Right atrium auricular region (tissue), 2 donors: ENCODE measurements around the gene FXYD1. TPM values are rescaled to one million over a fixed set of nuclear protein-coding genes. Genes with fewer than 3 reads are reported as not detected.

Experiments used
- DNase-seq: peaks from one replicate; pipeline ENCODE4 v3.0.0-alpha.2; 2019; ENCODE audit warnings: low spot score
- H3K27ac ChIP-seq, 2 donors: fragments of 200-600 bp; sonication (generic); 1 replicate in 1 of 2; 2 replicates in 1 of 2; pipeline ENCODE4 v1.5.1; 2016 to 2019
- H3K27me3 ChIP-seq, 2 donors: fragments of 200-600 bp; sonication (generic); one replicate each; pipeline versions ENCODE4 v1.5.1 to v1.6.0; 2017 to 2019
- H3K36me3 ChIP-seq: fragments of 200-600 bp; sonication (generic); one replicate; pipeline ENCODE4 v1.5.1; 2016
- H3K4me1 ChIP-seq, 2 donors: fragments of 200-600 bp; sonication (generic); one replicate each; pipeline versions ENCODE4 v1.5.1 to v1.6.0; 2017 to 2019
- H3K4me3 ChIP-seq, 2 donors: fragments of 200-600 bp; sonication (generic); 1 replicate in 1 of 2; 2 replicates in 1 of 2; pipeline ENCODE4 v1.5.1; 2017 to 2019; ENCODE audit warnings: mild to moderate bottlenecking in 1 of 2, moderate library complexity in 1 of 2
- H3K9me3 ChIP-seq, 2 donors: fragments of 200-600 bp; sonication (generic); one replicate each; pipeline ENCODE4 v1.5.1; 2019
- CTCF ChIP-seq, 2 donors: fragments of 200-600 bp; sonication (generic); IDR thresholded peaks; one replicate each; pipeline ENCODE4 v1.5.1; 2019; ENCODE audit warnings: antibody characterized with exemption in 2 of 2
- total RNA-seq, 2 donors: library from RNA; depleted of rRNA; stranded (reverse); fragments of >200 nt; gene quantifications; one replicate each; pipeline ENCODE4 v1.1.0, GENCODE V29; 2016

The FXYD1 gene
- 100 to 1,000 TPM; 166 to 175 TPM for total RNA-seq

GRCh38 chr19:35138305-35138892 is at the start of gene FXYD1:
TSS of gene FXYD1 (plus strand) at chr19:35138824. CDS start at chr19:35140080, 1,256 bp downstream.
- no peak for TF ChIP-seq CTCF (IDR thresholded peaks at IDR 0.05)
- no peak for DNase-seq
- Histone ChIP-seq H3K4me1 (peaks cover 0 to 87% of the 10 kb centered on the region in 2 donors), H3K4me3 (peak within 1 kb of the TSS; percentile 37 to 54), H3K36me3 (no peaks in the 10 kb centered on the region), H3K9me3 (no peaks in the 10 kb centered on the region), H3K27ac (peak within 1 kb of the TSS; percentile 95), H3K27me3 (no peaks in the 10 kb centered on the region)

GRCh38 chr19:35089554-35089953 is 49.1 kb upstream of the FXYD1 start:
- H3K27ac ChIP-seq = no peak overlapping the region
- H3K36me3 ChIP-seq = no peaks in the 10 kb centered on the region
- no peak overlapping the region for H3K4me3 ChIP-seq
- H3K27me3 ChIP-seq = no peaks in the 10 kb centered on the region
- peaks cover 0 to 9% of the 10 kb centered on the region in 2 donors for H3K4me1 ChIP-seq
- DNase-seq = no peak
- no peaks in the 10 kb centered on the region for H3K9me3 ChIP-seq
- no peak for TF ChIP-seq CTCF (IDR thresholded peaks at IDR 0.05)

DNA sequence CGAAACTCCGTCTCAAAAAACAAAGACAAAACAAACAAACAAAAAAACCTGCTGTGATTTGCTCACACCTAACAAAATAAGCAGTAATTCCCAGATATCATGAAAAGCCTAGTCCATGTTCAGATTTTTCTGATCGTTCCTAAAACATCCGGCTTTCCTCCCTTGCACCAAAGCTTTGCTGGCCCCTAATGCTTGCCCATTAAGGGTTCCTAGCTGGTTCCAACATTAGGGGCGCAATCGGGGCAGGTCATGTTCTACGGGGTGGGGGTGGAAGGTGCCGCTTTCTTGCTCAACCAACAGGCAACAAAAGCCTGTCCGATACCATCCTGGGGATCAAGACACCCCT is 48.5 kb upstream of the FXYD1 start:
- Histone ChIP-seq H3K9me3 (no peaks in the 10 kb centered on the region), H3K4me3 (peak overlapping the region in 1 of 2 donors; percentile 16), H3K27me3 (no peaks in the 10 kb centered on the region), H3K36me3 (no peaks in the 10 kb centered on the region), H3K27ac (no peak overlapping the region), H3K4me1 (peaks cover 0 to 9% of the 10 kb centered on the region in 2 donors)
- no peak for DNase-seq
- TF ChIP-seq CTCF (IDR thresholded peaks at IDR 0.05) = no peak

- peak; percentile 63 to 78 for TF ChIP-seq CTCF (IDR thresholded peaks at IDR 0.05)
- Histone ChIP-seq H3K27me3 (no peaks in the 10 kb centered on the region), H3K9me3 (no peaks in the 10 kb centered on the region), H3K36me3 (no peaks in the 10 kb centered on the region), H3K4me3 (peak overlapping the region; percentile 3 to 16), H3K4me1 (peaks cover 0 to 9% of the 10 kb centered on the region in 2 donors), H3K27ac (no peak overlapping the region)
- DNase-seq = no peak
Measured at GRCh38 chr19:35090506-35091214, 48.0 kb upstream of the FXYD1 start.

GRCh38 chr19:35093430-35093829 is 45.2 kb upstream of the FXYD1 start:
- H3K27me3 ChIP-seq = no peaks in the 10 kb centered on the region
- no peaks in the 10 kb centered on the region for H3K9me3 ChIP-seq
- TF ChIP-seq CTCF (IDR thresholded peaks at IDR 0.05) = no peak
- no peaks in the 10 kb centered on the region for H3K36me3 ChIP-seq
- no peak for DNase-seq
- H3K27ac ChIP-seq = no peak overlapping the region
- H3K4me1 ChIP-seq = peaks cover 0 to 10% of the 10 kb centered on the region in 2 donors
- H3K4me3 ChIP-seq = no peak overlapping the region
